Panc1 (cell line): ENCODE measurements around the gene TMEM175. TPM values are rescaled to one million over a fixed set of nuclear protein-coding genes. Genes with fewer than 3 reads are reported as not detected.

Experiments used
- ATAC-seq: fragments of 200-7000 bp; cut with Tn5 transposase; 2 replicates; pipeline ENCODE4 v1.9.1; 2020; ENCODE audit warnings: mild to moderate bottlenecking, moderate library complexity
- BruUV-seq: library from RNA; stranded (reverse); fragments of 400-500 nt; replicated peaks from 2 replicates; lab custom pipeline; 2021; lab: Mats Ljungman, UMichigan
- CTCF ChIA-PET: fragments of 300-600 bp; sonication (Branson Sonifier 250); formaldehyde crosslinking; loops from one replicate; lab custom pipeline; 2022; ENCODE audit warnings: antibody characterized with exemption; lab: Charles Lee
- POLR2A ChIA-PET: fragments of 300-600 bp; sonication (Branson Sonifier 250); formaldehyde crosslinking; loops from one replicate; lab custom pipeline; 2022; ENCODE audit warnings: antibody characterized with exemption; lab: Charles Lee
- DNase-seq: peaks from one replicate; pipeline ENCODE4 v3.0.0-alpha.2; 2010; ENCODE audit warnings: low read depth, low spot score
- H3K27ac ChIP-seq: 2 replicates; pipeline ENCODE4 v1.5.1; 2011; ENCODE audit warnings: mild to moderate bottlenecking, low read length, inconsistent platforms
- H3K27me3 ChIP-seq: fragments of 200-500 bp; sonication (Bioruptor generic); 2 replicates; pipeline ENCODE4 v1.6.0; 2014; ENCODE audit warnings: low read length, inconsistent platforms; ENCODE audit not compliant: control insufficient read depth, insufficient read depth
- H3K36me3 ChIP-seq: fragments of 200-500 bp; sonication (Bioruptor generic); 2 replicates; pipeline ENCODE4 v1.5.1; 2014; ENCODE audit warnings: inconsistent platforms, mild to moderate bottlenecking, low read length, moderate library complexity; ENCODE audit not compliant: control insufficient read depth, insufficient read depth
- H3K4me1 ChIP-seq: 2 replicates; pipeline ENCODE4 v1.5.1; 2011; ENCODE audit warnings: inconsistent platforms, mild to moderate bottlenecking, low read length, moderate library complexity; ENCODE audit not compliant: control insufficient read depth, insufficient read depth
- H3K4me3 ChIP-seq, 2 experiments: 2 replicates each; pipeline ENCODE4 v1.5.1; 2011 to 2012; ENCODE audit warnings: low read depth in 2 of 2, low read length in 2 of 2, mild to moderate bottlenecking in 2 of 2, inconsistent platforms in 1 of 2, moderate library complexity in 1 of 2
- H3K9me3 ChIP-seq: fragments of 200-500 bp; sonication (Bioruptor generic); 2 replicates; pipeline ENCODE4 v1.5.1; 2014; ENCODE audit warnings: low read depth, mild to moderate bottlenecking, inconsistent platforms, low read length, moderate library complexity; ENCODE audit not compliant: control insufficient read depth, insufficient read depth
- CTCF ChIP-seq: fragments of 450-650 bp; IDR thresholded peaks from 2 replicates; pipeline ENCODE4 v1.5.1; 2017; ENCODE audit warnings: mild to moderate bottlenecking
- POLR2AphosphoS5 ChIP-seq: IDR thresholded peaks from 2 replicates; pipeline ENCODE4 v1.6.1; 2012; ENCODE audit warnings: mild to moderate bottlenecking, low read depth, low read length, moderate library complexity
- SIN3A ChIP-seq: IDR thresholded peaks from 2 replicates; pipeline ENCODE4 v1.6.1; 2012; ENCODE audit warnings: low read depth, mild to moderate bottlenecking, low read length, moderate library complexity, borderline replicate concordance; ENCODE audit not compliant: insufficient read depth
- TCF7L2 ChIP-seq: IDR thresholded peaks from 2 replicates; pipeline ENCODE4 v1.6.1; 2011; ENCODE audit warnings: mild to moderate bottlenecking, low read depth, low read length, inconsistent platforms
- in situ Hi-C: cut with HindIII; loops from 2 replicates; pipeline ENCODE4 v1.10.0; 2016; ENCODE audit warnings: low sequenced_read_pairs, low pct_unique_long_range_greater_than_20kb
- intact Hi-C: fragments of 100-400 bp; cut with micrococcal nuclease; formaldehyde crosslinking; loops from one replicate; pipeline ENCODE4 v1.10.0; 2022; ENCODE audit not compliant: unreplicated experiment
- total RNA-seq: library from RNA; stranded (reverse); gene quantifications from one replicate; pipeline ENCODE4 v1.2.1, GENCODE V29; 2021; ENCODE audit not compliant: unreplicated experiment
- TF ChIP-seq, protein P1 (sequence below), 2 experiments: IDR thresholded peaks; 2 replicates each; pipeline ENCODE4 v1.6.1; 2011 to 2012; ENCODE audit warnings: low read depth in 2 of 2, control low read depth in 1 of 2, low read length in 1 of 2, mild to moderate bottlenecking in 1 of 2, moderate library complexity in 1 of 2; ENCODE audit not compliant: insufficient read depth in 1 of 2

TMEM175 gene
- total RNA-seq, 1 experiment from 2014 or later, result 21.8 TPM

DNA sequence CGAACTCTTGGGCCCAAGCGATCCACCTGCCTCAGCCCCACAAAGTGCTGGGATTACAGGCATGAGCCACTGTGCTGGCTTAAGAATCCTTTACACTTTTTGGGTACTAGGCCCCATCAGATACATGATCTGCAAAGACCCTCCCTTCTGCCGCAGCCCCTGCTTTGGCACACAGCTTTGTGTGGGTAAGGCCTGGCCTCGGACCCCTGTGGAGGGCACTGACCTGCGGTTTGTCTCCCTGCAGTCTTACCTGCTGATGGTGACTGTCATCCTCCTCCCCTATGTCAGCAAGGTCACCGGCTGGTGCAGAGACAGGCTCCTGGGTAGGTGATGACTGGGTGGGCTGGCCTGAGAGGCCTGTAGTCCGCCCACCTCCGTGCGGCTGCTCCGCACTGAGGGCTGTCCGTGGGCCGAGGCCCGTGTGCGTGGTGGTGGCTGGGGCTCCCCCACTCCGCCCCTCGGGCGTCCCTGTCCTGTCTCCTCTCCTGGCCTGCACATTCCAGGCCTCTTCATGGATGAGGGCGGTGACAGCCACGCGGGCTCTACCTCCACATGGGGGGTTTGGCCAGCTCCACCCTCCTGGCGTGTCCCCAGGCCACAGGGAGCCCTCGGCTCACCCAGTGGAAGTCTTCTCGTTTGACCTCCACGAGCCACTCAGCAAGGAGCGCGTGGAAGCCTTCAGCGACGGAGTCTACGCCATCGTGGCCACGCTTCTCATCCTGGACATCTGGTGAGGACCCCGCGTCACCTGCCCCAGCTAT is 23.1 kb downstream of the TMEM175 start:
- no peak for ATAC-seq
- no peak for TF ChIP-seq POLR2AphosphoS5
- TF ChIP-seq TCF7L2, result no peak
- no peak for TF ChIP-seq CTCF
- no peak for TF ChIP-seq SIN3A
- ChIA-PET POLR2A (no interaction called here), CTCF (no interaction called here)
- no peak overlapping the region for H3K4me3 ChIP-seq
- H3K27me3 ChIP-seq, result no peaks in the 10 kb centered on the region
- no peaks in the 10 kb centered on the region for H3K4me1 ChIP-seq
- intact Hi-C loops, result no loop called here
- in situ Hi-C loops, result no loop called here
- no TSS peak for BruUV-seq
- H3K27ac ChIP-seq, result no peak overlapping the region
- no peaks in the 10 kb centered on the region for H3K9me3 ChIP-seq
- no peaks in the 10 kb centered on the region for H3K36me3 ChIP-seq
- no peak for DNase-seq

GRCh38 chr4:955931-956381 is 23.7 kb downstream of the TMEM175 start:
- no peaks in the 10 kb centered on the region for H3K36me3 ChIP-seq
- no peaks in the 10 kb centered on the region for H3K27me3 ChIP-seq
- H3K9me3 ChIP-seq, result no peaks in the 10 kb centered on the region
- no peak overlapping the region for H3K27ac ChIP-seq
- H3K4me1 ChIP-seq, result no peaks in the 10 kb centered on the region
- intact Hi-C loops, result no loop called here
- ChIA-PET POLR2A (no interaction called here), CTCF (no interaction called here)
- ATAC-seq, result no peak
- in situ Hi-C loops, result no loop called here
- no peak for TF ChIP-seq TCF7L2
- TF ChIP-seq POLR2AphosphoS5, result no peak
- no peak for TF ChIP-seq SIN3A
- no peak for TF ChIP-seq CTCF
- TF ChIP-seq, protein P1, sequence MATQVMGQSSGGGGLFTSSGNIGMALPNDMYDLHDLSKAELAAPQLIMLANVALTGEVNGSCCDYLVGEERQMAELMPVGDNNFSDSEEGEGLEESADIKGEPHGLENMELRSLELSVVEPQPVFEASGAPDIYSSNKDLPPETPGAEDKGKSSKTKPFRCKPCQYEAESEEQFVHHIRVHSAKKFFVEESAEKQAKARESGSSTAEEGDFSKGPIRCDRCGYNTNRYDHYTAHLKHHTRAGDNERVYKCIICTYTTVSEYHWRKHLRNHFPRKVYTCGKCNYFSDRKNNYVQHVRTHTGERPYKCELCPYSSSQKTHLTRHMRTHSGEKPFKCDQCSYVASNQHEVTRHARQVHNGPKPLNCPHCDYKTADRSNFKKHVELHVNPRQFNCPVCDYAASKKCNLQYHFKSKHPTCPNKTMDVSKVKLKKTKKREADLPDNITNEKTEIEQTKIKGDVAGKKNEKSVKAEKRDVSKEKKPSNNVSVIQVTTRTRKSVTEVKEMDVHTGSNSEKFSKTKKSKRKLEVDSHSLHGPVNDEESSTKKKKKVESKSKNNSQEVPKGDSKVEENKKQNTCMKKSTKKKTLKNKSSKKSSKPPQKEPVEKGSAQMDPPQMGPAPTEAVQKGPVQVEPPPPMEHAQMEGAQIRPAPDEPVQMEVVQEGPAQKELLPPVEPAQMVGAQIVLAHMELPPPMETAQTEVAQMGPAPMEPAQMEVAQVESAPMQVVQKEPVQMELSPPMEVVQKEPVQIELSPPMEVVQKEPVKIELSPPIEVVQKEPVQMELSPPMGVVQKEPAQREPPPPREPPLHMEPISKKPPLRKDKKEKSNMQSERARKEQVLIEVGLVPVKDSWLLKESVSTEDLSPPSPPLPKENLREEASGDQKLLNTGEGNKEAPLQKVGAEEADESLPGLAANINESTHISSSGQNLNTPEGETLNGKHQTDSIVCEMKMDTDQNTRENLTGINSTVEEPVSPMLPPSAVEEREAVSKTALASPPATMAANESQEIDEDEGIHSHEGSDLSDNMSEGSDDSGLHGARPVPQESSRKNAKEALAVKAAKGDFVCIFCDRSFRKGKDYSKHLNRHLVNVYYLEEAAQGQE (IDR thresholded peaks at IDR 0.05; ENCODE audit: insufficient read depth in 1 of 2, low read depth in 2 of 2, low read length in 1 of 2), result no peak
- no TSS peak for BruUV-seq
- DNase-seq, result no peak
- H3K4me3 ChIP-seq, result no peak overlapping the region
